BLaER1 (cell line): Measurements from ENCODE around the gene HEATR5B.
"Not testable (repeated sequence)": the region's sequence is repeated elsewhere in the genome, so short reads cannot be mapped to it uniquely, and the experiment has no call there.

ENCODE experiments used
- H3K27ac ChIP-seq: shearing (Covaris generic); formaldehyde crosslinking; 2 replicates; pipeline ENCODE4 v1.8.1; 2022
- H3K27me3 ChIP-seq: shearing (Covaris generic); formaldehyde crosslinking; 2 replicates; pipeline ENCODE4 v1.8.1; 2022
- H3K36me3 ChIP-seq: shearing (Covaris generic); formaldehyde crosslinking; 2 replicates; pipeline ENCODE4 v1.8.1; 2022
- H3K4me1 ChIP-seq: shearing (Covaris generic); formaldehyde crosslinking; 2 replicates; pipeline ENCODE4 v1.8.1; 2022
- H3K4me2 ChIP-seq: shearing (Covaris generic); formaldehyde crosslinking; 2 replicates; pipeline ENCODE4 v1.8.1; 2022
- H3K4me3 ChIP-seq: shearing (Covaris generic); formaldehyde crosslinking; 2 replicates; pipeline ENCODE4 v1.8.1; 2022
- H3K9ac ChIP-seq: shearing (Covaris generic); formaldehyde crosslinking; 2 replicates; pipeline ENCODE4 v1.8.1; 2022
- H3K9me3 ChIP-seq: shearing (Covaris generic); formaldehyde crosslinking; 2 replicates; pipeline ENCODE4 v1.8.1; 2022
- H4K20me1 ChIP-seq: shearing (Covaris generic); formaldehyde crosslinking; 2 replicates; pipeline ENCODE4 v1.8.1; 2022
- Cebpa-rat ChIP-seq: shearing (Covaris generic); IDR thresholded peaks from 2 replicates; pipeline ENCODE4 v1.8.1; 2022

Gene HEATR5B

GRCh38 chr2:36993841-36994620 is 90.1 kb downstream of the HEATR5B start:
- Histone ChIP-seq H3K36me3 (peaks cover 38% of the 10 kb centered on the region), H3K4me3 (no peak overlapping the region), H4K20me1 (no peaks in the 10 kb centered on the region), H3K9me3 (no peaks in the 10 kb centered on the region), H3K27ac (no peak overlapping the region), H3K4me1 (no peaks in the 10 kb centered on the region), H3K9ac (no peak overlapping the region), H3K4me2 (no peak overlapping the region), H3K27me3 (no peaks in the 10 kb centered on the region)
- TF ChIP-seq Cebpa-rat, result no peak

- Histone ChIP-seq H4K20me1 (no peaks in the 10 kb centered on the region), H3K36me3 (peaks cover 26% of the 10 kb centered on the region), H3K27ac (no peak overlapping the region), H3K9me3 (no peaks in the 10 kb centered on the region), H3K27me3 (no peaks in the 10 kb centered on the region), H3K9ac (no peak overlapping the region), H3K4me2 (no peak overlapping the region), H3K4me1 (no peaks in the 10 kb centered on the region), H3K4me3 (no peak overlapping the region)
- TF ChIP-seq Cebpa-rat, result no peak
Observed at GRCh38 chr2:36988008-36988407, 96.2 kb downstream of the HEATR5B start.

- Histone ChIP-seq H3K36me3 (peaks cover 34% of the 10 kb centered on the region), H3K27ac (no peak overlapping the region), H3K9me3 (peaks cover 5% of the 10 kb centered on the region; the same call in 1 of the 2 replicates), H4K20me1 (no peaks in the 10 kb centered on the region), H3K4me3 (no peak overlapping the region), H3K27me3 (no peaks in the 10 kb centered on the region), H3K4me2 (no peak overlapping the region), H3K4me1 (no peaks in the 10 kb centered on the region), H3K9ac (no peak overlapping the region)
- no peak for TF ChIP-seq Cebpa-rat
Observed at GRCh38 chr2:36982467-36982866, 101.7 kb downstream of the HEATR5B start.

GRCh38 chr2:36981911-36982310 is 102.3 kb downstream of the HEATR5B start:
- H3K27me3 ChIP-seq, result no peaks in the 10 kb centered on the region
- H3K9me3 ChIP-seq, result peaks cover 5% of the 10 kb centered on the region; the same call in 1 of the 2 replicates
- H3K27ac ChIP-seq, result no peak overlapping the region
- no peak overlapping the region for H3K4me3 ChIP-seq
- no peak for TF ChIP-seq Cebpa-rat
- no peaks in the 10 kb centered on the region for H4K20me1 ChIP-seq
- no peak overlapping the region for H3K4me2 ChIP-seq
- H3K36me3 ChIP-seq, result peaks cover 30% of the 10 kb centered on the region
- no peaks in the 10 kb centered on the region for H3K4me1 ChIP-seq
- no peak overlapping the region for H3K9ac ChIP-seq

- H3K4me2 ChIP-seq, H3K9me3 ChIP-seq, H3K9ac ChIP-seq, H4K20me1 ChIP-seq, H3K4me1 ChIP-seq, H3K27me3 ChIP-seq, H3K27ac ChIP-seq, H3K4me3 ChIP-seq: not testable (repeated sequence)
- peaks cover 25% of the 10 kb centered on the region for H3K36me3 ChIP-seq
Observed at GRCh38 chr2:36979007-36979406, 105.2 kb downstream of the HEATR5B start.

GRCh38 chr2:36976065-36976464 is 108.1 kb downstream of the HEATR5B start:
- H4K20me1 ChIP-seq, result no peaks in the 10 kb centered on the region
- H3K36me3 ChIP-seq, result peaks cover 22% of the 10 kb centered on the region
- TF ChIP-seq Cebpa-rat, result no peak
- H3K27ac ChIP-seq, result no peak overlapping the region
- H3K9ac ChIP-seq, result no peak overlapping the region
- H3K4me2 ChIP-seq, result no peak overlapping the region
- no peaks in the 10 kb centered on the region for H3K27me3 ChIP-seq
- peaks cover 8% of the 10 kb centered on the region for H3K4me1 ChIP-seq
- no peak overlapping the region for H3K4me3 ChIP-seq
- peaks cover 5% of the 10 kb centered on the region; the same call in 1 of the 2 replicates for H3K9me3 ChIP-seq

GRCh38 chr2:36975306-36975705 is 108.9 kb downstream of the HEATR5B start:
- peaks cover 20% of the 10 kb centered on the region for H3K36me3 ChIP-seq
- peaks cover 5% of the 10 kb centered on the region; the same call in 1 of the 2 replicates for H3K9me3 ChIP-seq
- peaks cover 8% of the 10 kb centered on the region for H3K4me1 ChIP-seq
- H3K27me3 ChIP-seq, result no peaks in the 10 kb centered on the region
- H4K20me1 ChIP-seq, result no peaks in the 10 kb centered on the region
- peak overlapping the region; percentile 43 for H3K4me2 ChIP-seq
- no peak overlapping the region for H3K9ac ChIP-seq
- no peak overlapping the region for H3K4me3 ChIP-seq
- no peak overlapping the region for H3K27ac ChIP-seq
- no peak for TF ChIP-seq Cebpa-rat

GRCh38 chr2:36973320-36973719 is 110.9 kb downstream of the HEATR5B start:
- no peak overlapping the region for H3K9ac ChIP-seq
- H3K36me3 ChIP-seq, result peaks cover under 1% of the 10 kb centered on the region; the same call in 1 of the 2 replicates
- no peak overlapping the region for H3K4me3 ChIP-seq
- no peak for TF ChIP-seq Cebpa-rat
- peaks cover under 1% of the 10 kb centered on the region; the same call in 1 of the 2 replicates for H3K9me3 ChIP-seq
- no peaks in the 10 kb centered on the region for H3K27me3 ChIP-seq
- H3K27ac ChIP-seq, result no peak overlapping the region
- H4K20me1 ChIP-seq, result no peaks in the 10 kb centered on the region
- no peak overlapping the region for H3K4me2 ChIP-seq
- H3K4me1 ChIP-seq, result peaks cover 14% of the 10 kb centered on the region

GRCh38 chr2:36971990-36972389 is 112.2 kb downstream of the HEATR5B start:
- H3K4me3 ChIP-seq, result no peak overlapping the region
- H3K27me3 ChIP-seq, result no peaks in the 10 kb centered on the region
- no peak overlapping the region for H3K4me2 ChIP-seq
- no peak for TF ChIP-seq Cebpa-rat
- H3K4me1 ChIP-seq, result peaks cover 26% of the 10 kb centered on the region
- H3K9me3 ChIP-seq, result no peaks in the 10 kb centered on the region
- H3K27ac ChIP-seq, result no peak overlapping the region
- no peaks in the 10 kb centered on the region for H4K20me1 ChIP-seq
- no peaks in the 10 kb centered on the region for H3K36me3 ChIP-seq
- no peak overlapping the region for H3K9ac ChIP-seq

- Histone ChIP-seq H3K9ac (peak overlapping the region; percentile 81), H3K4me3 (peak overlapping the region; percentile 96), H3K9me3 (no peaks in the 10 kb centered on the region), H3K4me1 (peaks cover 38% of the 10 kb centered on the region), H4K20me1 (peaks cover 31% of the 10 kb centered on the region), H3K4me2 (peak overlapping the region; percentile 77), H3K36me3 (no peaks in the 10 kb centered on the region; the same call in 1 of the 2 replicates), H3K27me3 (no peaks in the 10 kb centered on the region), H3K27ac (peak overlapping the region; percentile 84)
- no peak for TF ChIP-seq Cebpa-rat
Observed at GRCh38 chr2:36967236-36967876, 116.8 kb downstream of the HEATR5B start.
